ENCODE results near the gene IRF4. TPM values are rescaled to one million over a fixed set of nuclear protein-coding genes. Genes with fewer than 3 reads are reported as not detected.
"Not testable (repeated sequence)": the region's sequence is repeated elsewhere in the genome, so short reads cannot be mapped to it uniquely, and the experiment has no call there.

Gene IRF4
- total RNA-seq, 1 donor from 2014 or later: not detected

- DNase-seq (ENCODE audit: low read depth): no peak
Observed at GRCh38 chr6:366389-367297, 24.9 kb upstream of the IRF4 start.

- DNase-seq (ENCODE audit: low read depth): no peak
Observed at GRCh38 chr6:367298-367794, 24.2 kb upstream of the IRF4 start.

- no peak for DNase-seq (ENCODE audit: low read depth)
Observed at GRCh38 chr6:367891-368630, 23.5 kb upstream of the IRF4 start.

GRCh38 chr6:369559-370431 is 21.8 kb upstream of the IRF4 start:
- no peak for DNase-seq (ENCODE audit: low read depth)

GRCh38 chr6:370555-370954 is 21.0 kb upstream of the IRF4 start:
- no peak for DNase-seq (ENCODE audit: low read depth)

GRCh38 chr6:371851-372250 is 19.7 kb upstream of the IRF4 start:
- not testable (repeated sequence) for DNase-seq (ENCODE audit: low read depth)

GRCh38 chr6:372336-372911 is 19.1 kb upstream of the IRF4 start:
- DNase-seq (ENCODE audit: low read depth): no peak

- DNase-seq (ENCODE audit: low read depth): no peak
Observed at GRCh38 chr6:373031-373430, 18.5 kb upstream of the IRF4 start.

- peak; percentile 4 for DNase-seq (ENCODE audit: low read depth)
Observed at GRCh38 chr6:373773-374724, 17.5 kb upstream of the IRF4 start.

GRCh38 chr6:374956-375355 is 16.6 kb upstream of the IRF4 start:
- DNase-seq (ENCODE audit: low read depth): no peak

- DNase-seq (ENCODE audit: low read depth): no peak
Observed at GRCh38 chr6:376827-377640, 14.5 kb upstream of the IRF4 start.

GRCh38 chr6:377641-378020 is 13.9 kb upstream of the IRF4 start:
- DNase-seq (ENCODE audit: low read depth): not testable (repeated sequence)

- DNase-seq (ENCODE audit: low read depth): no peak
Observed at GRCh38 chr6:378090-378957, 13.2 kb upstream of the IRF4 start.

- no peak for DNase-seq (ENCODE audit: low read depth)
Observed at GRCh38 chr6:378958-379409, 12.6 kb upstream of the IRF4 start.

GRCh38 chr6:379410-380181 is 12.0 kb upstream of the IRF4 start:
- peak; percentile 3 for DNase-seq (ENCODE audit: low read depth)

- no peak for DNase-seq (ENCODE audit: low read depth)
Observed at GRCh38 chr6:380234-381218, 11.0 kb upstream of the IRF4 start.
